ENCODE measurements around the gene NUDT19.
A peak's percentile ranks its signal among the peaks of the same experiment; 100 is the strongest.

The NUDT19 gene

GRCh38 chr19:32671883-32672593 is 19.6 kb upstream of the NUDT19 start:
- H3K4me1 ChIP-seq (ENCODE audit: control insufficient read depth in 1 of 2, insufficient read depth in 1 of 2, low read depth in 1 of 2, low read length in 1 of 2) = peaks cover 40 to 48% of the 10 kb centered on the region in 2 experiments
- H3K9me3 ChIP-seq = no peaks in the 10 kb centered on the region
- TF ChIP-seq CTCF (IDR thresholded peaks at IDR 0.05) = no peak
- peaks cover 16% of the 10 kb centered on the region for H3K27me3 ChIP-seq
- H3K4me3 ChIP-seq (ENCODE audit: low read depth in 1 of 2, low read length in 1 of 2) = no peak overlapping the region
- no peak overlapping the region for H3K27ac ChIP-seq
- peaks cover 5% of the 10 kb centered on the region for H3K36me3 ChIP-seq

GRCh38 chr19:32672841-32673240 is 18.8 kb upstream of the NUDT19 start:
- no peak overlapping the region for H3K4me3 ChIP-seq (ENCODE audit: low read depth in 1 of 2, low read length in 1 of 2)
- no peak for TF ChIP-seq CTCF (IDR thresholded peaks at IDR 0.05)
- H3K36me3 ChIP-seq = peaks cover 4% of the 10 kb centered on the region
- H3K27ac ChIP-seq = no peak overlapping the region
- no peaks in the 10 kb centered on the region for H3K9me3 ChIP-seq
- H3K27me3 ChIP-seq = peaks cover 24% of the 10 kb centered on the region
- peaks cover 40 to 50% of the 10 kb centered on the region in 2 experiments for H3K4me1 ChIP-seq (ENCODE audit: control insufficient read depth in 1 of 2, insufficient read depth in 1 of 2, low read depth in 1 of 2, low read length in 1 of 2)

GRCh38 chr19:32673573-32673972 is 18.0 kb upstream of the NUDT19 start:
- H3K4me1 ChIP-seq (ENCODE audit: control insufficient read depth in 1 of 2, insufficient read depth in 1 of 2, low read depth in 1 of 2, low read length in 1 of 2) = peaks cover 40 to 50% of the 10 kb centered on the region in 2 experiments
- no peak for TF ChIP-seq CTCF (IDR thresholded peaks at IDR 0.05)

GRCh38 chr19:32674153-32674930 is 17.3 kb upstream of the NUDT19 start:
- no peaks in the 10 kb centered on the region for H3K9me3 ChIP-seq
- no peak for TF ChIP-seq CTCF (IDR thresholded peaks at IDR 0.05)
- H3K4me1 ChIP-seq (ENCODE audit: control insufficient read depth in 1 of 2, insufficient read depth in 1 of 2, low read depth in 1 of 2, low read length in 1 of 2) = peaks cover 40 to 50% of the 10 kb centered on the region in 2 experiments
- peaks cover 39% of the 10 kb centered on the region for H3K27me3 ChIP-seq
- H3K27ac ChIP-seq = peak overlapping the region; percentile 76
- peak overlapping the region; percentile 73 to 94 for H3K4me3 ChIP-seq (ENCODE audit: low read depth in 1 of 2, low read length in 1 of 2)
- H3K36me3 ChIP-seq = peaks cover 4% of the 10 kb centered on the region

More at GRCh38 chr19:32673573-32673972, 18.0 kb upstream of the NUDT19 start:
- Histone ChIP-seq H3K4me3 (ENCODE audit: low read depth in 1 of 2, low read length in 1 of 2) (no peak overlapping the region), H3K27me3 (peaks cover 31% of the 10 kb centered on the region), H3K36me3 (peaks cover 4% of the 10 kb centered on the region), H3K27ac (no peak overlapping the region), H3K9me3 (no peaks in the 10 kb centered on the region)

GRCh38 chr19:32674931-32675719 is 16.5 kb upstream of the NUDT19 start, which contains the start of gene ANKRD27:
Gene ANKRD27, minus strand, starts transcription at chr19:32675180. Its CDS starts 16,165 bp downstream, at chr19:32659015.
- TF ChIP-seq CTCF (IDR thresholded peaks at IDR 0.05) = peak; percentile 46
- Histone ChIP-seq H3K27ac (peak within 1 kb of the TSS; percentile 76), H3K9me3 (no peaks in the 10 kb centered on the region), H3K36me3 (peaks cover 4% of the 10 kb centered on the region), H3K27me3 (peaks cover 47% of the 10 kb centered on the region), H3K4me1 (ENCODE audit: control insufficient read depth in 1 of 2, insufficient read depth in 1 of 2, low read depth in 1 of 2, low read length in 1 of 2) (peaks cover 40 to 50% of the 10 kb centered on the region in 2 experiments), H3K4me3 (ENCODE audit: low read depth in 1 of 2, low read length in 1 of 2) (peak within 1 kb of the TSS; percentile 73 to 94)

Measured in neutrophil (primary cell).